T-helper 17 cell (primary cell): ENCODE results near the gene POLR2J2. TPM values are rescaled to one million over a fixed set of nuclear protein-coding genes. Genes with fewer than 3 reads are reported as not detected.
"Not testable (repeated sequence)": the region's sequence is repeated elsewhere in the genome, so short reads cannot be mapped to it uniquely, and the experiment has no call there.

Experiments used
- ATAC-seq: fragments of 150-1000 bp; cut with Tn5 transposase; 2 replicates; pipeline ENCODE4 v1.10.0; 2021; ENCODE audit warnings: mild to moderate bottlenecking, moderate library complexity
- DNase-seq, 3 donors: peaks; one replicate each; pipeline versions ENCODE4 v3.0.0 to v3.0.0-alpha.2; 2020 to 2021
- H3K9me3 ChIP-seq: one replicate; pipeline ENCODE4 v1.7.0; 2013; ENCODE audit warnings: low read length, mild to moderate bottlenecking; ENCODE audit not compliant: control insufficient read depth, poor library complexity, severe bottlenecking
- H3K27ac Mint-ChIP-seq: one replicate; pipeline ENCODE4 v1.8.0; 2022; ENCODE audit warnings: mild to moderate bottlenecking, moderate library complexity, mixed read lengths
- H3K27me3 Mint-ChIP-seq: one replicate; pipeline ENCODE4 v1.8.0; 2022; ENCODE audit warnings: mixed read lengths
- H3K36me3 Mint-ChIP-seq: one replicate; pipeline ENCODE4 v1.8.0; 2022; ENCODE audit warnings: low read depth, mixed read lengths
- H3K4me1 Mint-ChIP-seq: one replicate; pipeline ENCODE4 v1.8.0; 2022; ENCODE audit warnings: mild to moderate bottlenecking, mixed read lengths
- H3K4me3 Mint-ChIP-seq: one replicate; pipeline ENCODE4 v1.8.0; 2022; ENCODE audit warnings: mild to moderate bottlenecking, moderate library complexity, mixed read lengths
- total RNA-seq, 4 donors: library from RNA in 2 of 4; stranded (reverse) in 2 of 4; gene quantifications; one replicate each; pipeline ENCODE4 v1.2.3 and lab custom pipeline; 2022 to 2026

POLR2J2 gene
- total RNA-seq, 2 donors from 2014 or later = 35.7 to 44.7 TPM

- not testable (repeated sequence) for H3K27ac Mint-ChIP-seq, DNase-seq, H3K9me3 ChIP-seq, H3K4me3 Mint-ChIP-seq, H3K4me1 Mint-ChIP-seq, H3K36me3 Mint-ChIP-seq, H3K27me3 Mint-ChIP-seq
- peak; percentile 82 for ATAC-seq
Measured at GRCh38 chr7:102689436-102690282, 18.2 kb upstream of the POLR2J2 start.

GRCh38 chr7:102688299-102689036 lies 17.0 kb upstream of the POLR2J2 start:
- not testable (repeated sequence) for H3K27ac Mint-ChIP-seq, H3K9me3 ChIP-seq, H3K4me1 Mint-ChIP-seq, H3K4me3 Mint-ChIP-seq, DNase-seq, H3K36me3 Mint-ChIP-seq, H3K27me3 Mint-ChIP-seq
- ATAC-seq = peak; percentile 86

- ATAC-seq, H3K36me3 Mint-ChIP-seq, H3K9me3 ChIP-seq, DNase-seq, H3K4me1 Mint-ChIP-seq, H3K4me3 Mint-ChIP-seq, H3K27me3 Mint-ChIP-seq, H3K27ac Mint-ChIP-seq: not testable (repeated sequence)
Measured at GRCh38 chr7:102682560-102682959, 11.1 kb upstream of the POLR2J2 start.

- H3K4me1 Mint-ChIP-seq, DNase-seq, H3K36me3 Mint-ChIP-seq, H3K4me3 Mint-ChIP-seq, H3K27me3 Mint-ChIP-seq, ATAC-seq, H3K27ac Mint-ChIP-seq, H3K9me3 ChIP-seq: not testable (repeated sequence)
Measured at GRCh38 chr7:102680780-102681179, 9.3 kb upstream of the POLR2J2 start.

GRCh38 chr7:102675545-102675944 lies 4.1 kb upstream of the POLR2J2 start:
- H3K27ac Mint-ChIP-seq, H3K9me3 ChIP-seq, DNase-seq, H3K36me3 Mint-ChIP-seq, H3K27me3 Mint-ChIP-seq, ATAC-seq, H3K4me1 Mint-ChIP-seq, H3K4me3 Mint-ChIP-seq: not testable (repeated sequence)

GRCh38 chr7:102673447-102674067 lies 2.1 kb upstream of the POLR2J2 start:
- H3K9me3 ChIP-seq, H3K4me3 Mint-ChIP-seq, H3K27me3 Mint-ChIP-seq, ATAC-seq, H3K36me3 Mint-ChIP-seq, H3K4me1 Mint-ChIP-seq, DNase-seq, H3K27ac Mint-ChIP-seq: not testable (repeated sequence)

- H3K4me3 Mint-ChIP-seq = peak overlapping the region; percentile 84
- DNase-seq, H3K27ac Mint-ChIP-seq, H3K36me3 Mint-ChIP-seq, H3K9me3 ChIP-seq, H3K4me1 Mint-ChIP-seq, H3K27me3 Mint-ChIP-seq: not testable (repeated sequence)
- ATAC-seq = peak; percentile 10
Measured at GRCh38 chr7:102671956-102672307, 469 bp upstream of the POLR2J2 start.

GRCh38 chr7:102667523-102667922 lies 3.9 kb downstream of the POLR2J2 start:
- not testable (repeated sequence) for H3K4me1 Mint-ChIP-seq, ATAC-seq, H3K27me3 Mint-ChIP-seq, H3K36me3 Mint-ChIP-seq, H3K27ac Mint-ChIP-seq, DNase-seq, H3K4me3 Mint-ChIP-seq, H3K9me3 ChIP-seq

GRCh38 chr7:102666850-102667249 lies 4.6 kb downstream of the POLR2J2 start:
- not testable (repeated sequence) for H3K36me3 Mint-ChIP-seq, H3K27me3 Mint-ChIP-seq, H3K4me1 Mint-ChIP-seq, ATAC-seq, H3K4me3 Mint-ChIP-seq, DNase-seq, H3K27ac Mint-ChIP-seq, H3K9me3 ChIP-seq

GRCh38 chr7:102664765-102665164 lies 6.7 kb downstream of the POLR2J2 start:
- not testable (repeated sequence) for H3K27ac Mint-ChIP-seq, H3K4me1 Mint-ChIP-seq, DNase-seq, ATAC-seq, H3K36me3 Mint-ChIP-seq, H3K27me3 Mint-ChIP-seq, H3K9me3 ChIP-seq, H3K4me3 Mint-ChIP-seq

- not testable (repeated sequence) for H3K4me1 Mint-ChIP-seq, H3K4me3 Mint-ChIP-seq, H3K27ac Mint-ChIP-seq, H3K27me3 Mint-ChIP-seq, ATAC-seq, H3K9me3 ChIP-seq, H3K36me3 Mint-ChIP-seq, DNase-seq
Measured at GRCh38 chr7:102649924-102650323, 21.5 kb downstream of the POLR2J2 start, which contains the start of gene SPDYE2B. TSS of gene SPDYE2B (plus strand) at chr7:102650319. CDS start at chr7:102652349, 2,030 bp downstream.

- DNase-seq, H3K9me3 ChIP-seq, ATAC-seq: not testable (repeated sequence)
Measured at GRCh38 chr7:102647813-102648212, 23.6 kb downstream of the POLR2J2 start.

GRCh38 chr7:102643404-102643803 lies 28.1 kb downstream of the POLR2J2 start:
- H3K9me3 ChIP-seq, DNase-seq, H3K27ac Mint-ChIP-seq, ATAC-seq, H3K4me1 Mint-ChIP-seq, H3K27me3 Mint-ChIP-seq, H3K4me3 Mint-ChIP-seq, H3K36me3 Mint-ChIP-seq: not testable (repeated sequence)

More at GRCh38 chr7:102647813-102648212, 23.6 kb downstream of the POLR2J2 start:
- H3K27ac Mint-ChIP-seq, H3K4me1 Mint-ChIP-seq, H3K27me3 Mint-ChIP-seq, H3K4me3 Mint-ChIP-seq, H3K36me3 Mint-ChIP-seq: not testable (repeated sequence)
